Tibial artery (tissue), 4 donors: Measurements from ENCODE around the gene MTX2.
A peak's percentile ranks its signal among the peaks of the same experiment; 100 is the strongest.

Source experiments
- DNase-seq, 2 donors: peaks; one replicate each; pipeline ENCODE4 v3.0.0-alpha.2; 2019
- H3K27ac ChIP-seq, 2 donors: fragments of 200-600 bp; sonication (generic) in 1 of 2; 1 replicate in 1 of 2; 2 replicates in 1 of 2; pipeline ENCODE4 v1.5.1; 2018 to 2019; ENCODE audit warnings: mild to moderate bottlenecking in 1 of 2
- H3K27me3 ChIP-seq, 2 donors: fragments of 200-600 bp; sonication (generic) in 1 of 2; one replicate each; pipeline versions ENCODE4 v1.5.1 to v1.6.0; 2016 to 2019
- H3K36me3 ChIP-seq, 3 donors: fragments of 200-600 bp; sonication (generic) in 2 of 3; one replicate each; pipeline ENCODE4 v1.5.1; 2016 to 2019; ENCODE audit warnings: mild to moderate bottlenecking in 2 of 3
- H3K4me1 ChIP-seq, 4 donors: fragments of 200-600 bp; sonication (generic) in 2 of 4; 1 replicate in 3 of 4; 2 replicates in 1 of 4; pipeline ENCODE4 v1.5.1; 2016 to 2019
- H3K4me3 ChIP-seq, 2 donors: fragments of 200-600 bp; sonication (generic) in 1 of 2; 1 replicate in 1 of 2; 2 replicates in 1 of 2; pipeline ENCODE4 v1.5.1; 2018 to 2019; ENCODE audit warnings: mild to moderate bottlenecking in 2 of 2
- H3K9me3 ChIP-seq, 3 donors: fragments of 200-600 bp; sonication (generic) in 1 of 3; one replicate each; pipeline ENCODE4 v1.5.1; 2016 to 2019
- intact Hi-C: fragments of 100-400 bp; cut with DNase I; formaldehyde crosslinking; loops from one replicate; pipeline ENCODE4 v1.15.0; 2023; ENCODE audit warnings: low total_unique reads
- TF ChIP-seq, protein P1 (sequence below), 2 experiments: fragments of 200-600 bp in 1 of 2; fragments of 450-650 bp in 1 of 2; IDR thresholded peaks; one replicate each; pipeline ENCODE4 v1.5.1; 2017 to 2019; ENCODE audit warnings: antibody characterized with exemption in 2 of 2, mild to moderate bottlenecking in 1 of 2, moderate library complexity in 1 of 2

The MTX2 gene

DNA sequence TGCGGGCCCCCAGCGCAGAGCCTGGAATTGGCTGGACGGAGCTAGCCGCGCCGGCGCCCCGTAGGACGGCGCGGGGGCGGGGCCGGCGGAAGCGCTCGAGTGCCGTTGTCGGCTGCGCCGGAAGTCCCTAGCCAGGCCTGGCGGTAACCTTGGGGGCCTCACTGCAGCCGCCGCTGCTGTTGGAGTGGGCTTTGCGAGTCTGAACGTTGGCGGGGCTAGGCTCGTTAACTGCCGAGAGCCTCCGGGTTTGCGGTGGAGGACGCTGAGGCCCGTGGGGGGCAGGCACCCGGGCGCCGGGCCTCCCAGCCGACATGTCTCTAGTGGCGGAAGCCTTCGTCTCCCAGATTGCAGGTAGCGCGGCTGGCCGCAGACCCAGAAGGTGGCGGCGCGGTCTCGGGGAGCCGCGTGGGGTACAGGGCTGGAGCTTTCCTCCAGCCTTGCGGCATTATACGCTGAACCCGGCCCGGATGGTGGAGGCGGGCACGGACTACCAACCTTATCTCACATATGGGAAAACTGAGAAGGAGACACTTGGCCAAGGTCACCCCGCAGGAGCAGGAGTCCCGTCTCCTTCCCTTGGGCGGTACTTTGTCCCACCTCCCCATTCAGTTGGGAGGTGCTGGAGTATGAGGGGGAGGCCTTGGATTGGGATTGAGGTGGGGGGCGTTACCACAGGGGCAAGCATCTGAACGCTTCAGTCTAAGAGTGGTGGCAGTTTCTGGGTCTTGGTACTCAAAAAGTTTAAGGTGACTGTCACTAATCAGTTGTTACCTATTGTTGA lies at the start of gene MTX2:
MTX2 (plus strand) TSS at position 124 of the 781 bp plus-strand sequence; CDS start at position 312, 188 bp downstream.
- Histone ChIP-seq H3K36me3 (no peaks in the 10 kb centered on the region), H3K9me3 (no peaks in the 10 kb centered on the region), H3K4me3 (peak within 1 kb of the TSS; percentile 80 to 81), H3K4me1 (peaks cover 0 to 13% (median 7%) of the 10 kb centered on the region in 4 donors), H3K27ac (peak within 1 kb of the TSS; percentile 79 to 80), H3K27me3 (no peaks in the 10 kb centered on the region)
- intact Hi-C loops, result no loop called here
- TF ChIP-seq, protein P1, sequence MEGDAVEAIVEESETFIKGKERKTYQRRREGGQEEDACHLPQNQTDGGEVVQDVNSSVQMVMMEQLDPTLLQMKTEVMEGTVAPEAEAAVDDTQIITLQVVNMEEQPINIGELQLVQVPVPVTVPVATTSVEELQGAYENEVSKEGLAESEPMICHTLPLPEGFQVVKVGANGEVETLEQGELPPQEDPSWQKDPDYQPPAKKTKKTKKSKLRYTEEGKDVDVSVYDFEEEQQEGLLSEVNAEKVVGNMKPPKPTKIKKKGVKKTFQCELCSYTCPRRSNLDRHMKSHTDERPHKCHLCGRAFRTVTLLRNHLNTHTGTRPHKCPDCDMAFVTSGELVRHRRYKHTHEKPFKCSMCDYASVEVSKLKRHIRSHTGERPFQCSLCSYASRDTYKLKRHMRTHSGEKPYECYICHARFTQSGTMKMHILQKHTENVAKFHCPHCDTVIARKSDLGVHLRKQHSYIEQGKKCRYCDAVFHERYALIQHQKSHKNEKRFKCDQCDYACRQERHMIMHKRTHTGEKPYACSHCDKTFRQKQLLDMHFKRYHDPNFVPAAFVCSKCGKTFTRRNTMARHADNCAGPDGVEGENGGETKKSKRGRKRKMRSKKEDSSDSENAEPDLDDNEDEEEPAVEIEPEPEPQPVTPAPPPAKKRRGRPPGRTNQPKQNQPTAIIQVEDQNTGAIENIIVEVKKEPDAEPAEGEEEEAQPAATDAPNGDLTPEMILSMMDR (IDR thresholded peaks at IDR 0.05), result peak in 1 of 2 experiments; percentile 22
- DNase-seq, result peak; percentile 51 to 80

DNA sequence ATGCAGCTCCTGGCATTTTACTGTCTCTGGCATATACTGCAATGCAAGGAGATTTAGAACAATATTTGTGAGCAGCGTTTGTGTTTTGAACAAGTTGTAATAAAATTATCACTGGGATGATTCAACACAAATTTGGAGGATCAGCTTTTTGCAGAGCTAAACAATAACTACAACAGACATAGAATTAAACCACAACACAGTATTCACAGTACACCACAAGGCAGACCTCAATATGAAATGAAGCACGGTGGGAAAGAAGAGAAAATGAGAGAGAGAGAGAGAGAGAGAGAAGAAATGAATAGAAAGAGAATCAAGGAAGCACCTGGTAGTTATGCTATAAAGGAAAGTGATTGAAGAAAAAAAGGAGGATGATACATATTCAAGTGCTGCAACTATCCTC lies 41.4 kb upstream of the MTX2 start:
- intact Hi-C loops, result no loop called here
- peaks cover 0 to 8% of the 10 kb centered on the region in 2 donors for H3K27me3 ChIP-seq
- H3K36me3 ChIP-seq, result no peaks in the 10 kb centered on the region
- TF ChIP-seq, protein P1 (IDR thresholded peaks at IDR 0.05), result no peak
- DNase-seq, result no peak
- no peaks in the 10 kb centered on the region for H3K9me3 ChIP-seq
- no peak overlapping the region for H3K27ac ChIP-seq
- no peaks in the 10 kb centered on the region for H3K4me1 ChIP-seq
- no peak overlapping the region for H3K4me3 ChIP-seq

DNA sequence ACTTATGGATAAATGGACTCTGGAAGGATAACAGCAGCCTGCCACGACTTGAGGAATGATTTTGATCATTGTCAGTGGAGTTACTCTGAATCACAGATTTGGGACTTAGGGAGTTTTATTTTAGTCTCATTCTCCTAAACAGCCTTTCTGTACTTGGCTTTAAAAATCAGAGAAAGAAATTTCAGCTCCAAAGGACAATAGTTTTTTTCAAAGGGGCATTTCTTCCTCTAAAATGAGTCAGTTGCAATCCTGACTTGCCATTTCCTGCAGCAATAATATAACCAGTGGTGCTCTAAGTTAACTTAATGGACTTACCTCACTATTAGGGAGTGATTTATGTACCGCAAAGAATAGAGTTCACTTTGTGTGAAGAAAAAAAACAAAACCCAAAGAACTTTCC lies 35.1 kb upstream of the MTX2 start:
- Histone ChIP-seq H3K9me3 (no peaks in the 10 kb centered on the region), H3K27ac (no peak overlapping the region), H3K36me3 (no peaks in the 10 kb centered on the region), H3K4me3 (no peak overlapping the region), H3K27me3 (no peaks in the 10 kb centered on the region), H3K4me1 (no peaks in the 10 kb centered on the region)
- TF ChIP-seq, protein P1 (IDR thresholded peaks at IDR 0.05), result no peak
- intact Hi-C loops, result no loop called here
- no peak for DNase-seq

DNA sequence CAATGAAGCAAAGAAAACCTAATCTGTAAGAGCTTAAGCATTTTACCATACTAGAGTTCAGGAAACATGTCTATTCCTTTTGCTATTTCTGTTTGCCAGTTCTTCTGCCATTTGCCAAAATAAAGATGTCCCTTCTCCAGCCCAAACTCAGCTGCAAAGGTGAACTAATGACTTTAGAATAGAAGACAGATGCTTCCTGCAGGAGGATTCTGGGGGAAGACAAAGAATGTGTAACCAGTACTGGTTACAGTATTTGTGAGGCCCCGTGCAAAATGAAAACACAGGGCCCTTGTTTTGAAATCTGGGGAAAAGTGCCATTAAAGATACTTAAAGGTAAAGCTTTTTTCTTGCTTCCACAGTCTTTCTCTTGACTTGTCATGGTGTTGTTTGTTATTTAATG lies 34.3 kb upstream of the MTX2 start:
- no peak for DNase-seq
- intact Hi-C loops, result no loop called here
- TF ChIP-seq, protein P1 (IDR thresholded peaks at IDR 0.05), result no peak
- Histone ChIP-seq H3K27me3 (no peaks in the 10 kb centered on the region), H3K4me3 (no peak overlapping the region), H3K4me1 (no peaks in the 10 kb centered on the region), H3K36me3 (no peaks in the 10 kb centered on the region), H3K9me3 (no peaks in the 10 kb centered on the region), H3K27ac (no peak overlapping the region)

DNA sequence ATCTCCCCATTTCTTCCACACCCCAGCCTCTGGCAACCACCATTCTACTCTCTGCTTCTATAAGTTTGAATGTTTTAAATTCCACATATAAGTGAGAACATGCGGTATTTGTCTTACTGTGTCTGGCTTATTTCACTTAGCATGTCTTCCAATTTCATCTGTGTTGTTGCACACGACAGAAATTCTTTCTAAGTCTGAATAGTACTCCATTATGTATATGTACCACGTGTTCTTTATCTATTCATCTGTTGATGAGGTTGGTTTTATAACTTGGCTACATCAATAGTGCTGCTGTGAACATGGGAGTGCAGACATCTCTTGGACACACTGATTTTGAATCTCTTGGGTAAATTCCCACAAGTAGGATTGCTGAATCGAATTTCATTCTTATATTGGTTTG lies 31.8 kb upstream of the MTX2 start:
- Histone ChIP-seq H3K27ac (no peak overlapping the region), H3K27me3 (no peaks in the 10 kb centered on the region), H3K4me3 (no peak overlapping the region), H3K9me3 (no peaks in the 10 kb centered on the region), H3K4me1 (no peaks in the 10 kb centered on the region), H3K36me3 (no peaks in the 10 kb centered on the region)
- intact Hi-C loops, result no loop called here
- no peak for DNase-seq
- TF ChIP-seq, protein P1 (IDR thresholded peaks at IDR 0.05), result no peak
